Brain microvascular endothelial cell (primary cell): ENCODE results near the gene SLC25A28.

Experiments used
- DNase-seq: peaks from one replicate; pipeline ENCODE4 v3.0.0-alpha.2; 2020
- H3K27ac ChIP-seq: fragments of 250-450 bp; sonication (Bioruptor Pico); 2 replicates; pipeline ENCODE4 v1.5.1; 2020; ENCODE audit warnings: mild to moderate bottlenecking, moderate library complexity
- H3K27me3 ChIP-seq: fragments of 250-450 bp; sonication (Bioruptor Pico); replicated peaks from 2 replicates; pipeline ENCODE4 v1.5.1; 2020; ENCODE audit warnings: mild to moderate bottlenecking
- H3K36me3 ChIP-seq: fragments of 250-450 bp; sonication (Bioruptor Pico); replicated peaks from 2 replicates; pipeline ENCODE4 v1.5.1; 2020; ENCODE audit warnings: mild to moderate bottlenecking
- H3K4me3 ChIP-seq: 2 replicates; pipeline ENCODE4 v1.5.1; 2011; ENCODE audit warnings: low read depth, mild to moderate bottlenecking, control low read depth, low read length, moderate library complexity
- CTCF ChIP-seq: IDR thresholded peaks from 2 replicates; pipeline ENCODE4 v1.5.1; 2011; ENCODE audit warnings: low read depth, mild to moderate bottlenecking, moderate library complexity, low read length, control low read depth, inconsistent platforms; ENCODE audit errors: missing control alignments
- in situ Hi-C: cut with HindIII; loops from 2 replicates; pipeline ENCODE4 v1.10.0; 2017; ENCODE audit warnings: low sequenced_read_pairs, low pct_ligation_motif_present

SLC25A28 gene

GRCh38 chr10:99593312-99593711, 26.9 kb downstream of the SLC25A28 start:
- no peaks in the 10 kb centered on the region for H3K27me3 ChIP-seq
- TF ChIP-seq CTCF = no peak
- in situ Hi-C loops = no loop called here
- H3K36me3 ChIP-seq = no peaks in the 10 kb centered on the region
- no peak overlapping the region for H3K4me3 ChIP-seq
- no peak overlapping the region for H3K27ac ChIP-seq
- DNase-seq = no peak

- H3K27ac ChIP-seq = no peak overlapping the region
- H3K36me3 ChIP-seq = no peaks in the 10 kb centered on the region
- no peak for TF ChIP-seq CTCF
- DNase-seq = no peak
- no peaks in the 10 kb centered on the region for H3K27me3 ChIP-seq
- in situ Hi-C loops = no loop called here
- no peak overlapping the region for H3K4me3 ChIP-seq
Observed at GRCh38 chr10:99590799-99591198, 29.4 kb downstream of the SLC25A28 start.

- in situ Hi-C loops = no loop called here
- Histone ChIP-seq H3K36me3 (no peaks in the 10 kb centered on the region), H3K27ac (no peak overlapping the region), H3K4me3 (no peak overlapping the region), H3K27me3 (no peaks in the 10 kb centered on the region)
- no peak for DNase-seq
- TF ChIP-seq CTCF = no peak
Observed at GRCh38 chr10:99583687-99584086, 36.6 kb downstream of the SLC25A28 start.

GRCh38 chr10:99582255-99582770, 37.9 kb downstream of the SLC25A28 start:
- no peak for TF ChIP-seq CTCF
- no peak overlapping the region for H3K4me3 ChIP-seq
- H3K36me3 ChIP-seq = no peaks in the 10 kb centered on the region
- H3K27me3 ChIP-seq = no peaks in the 10 kb centered on the region
- in situ Hi-C loops = no loop called here
- DNase-seq = no peak
- H3K27ac ChIP-seq = no peak overlapping the region

- no peaks in the 10 kb centered on the region for H3K36me3 ChIP-seq
- DNase-seq = no peak
- in situ Hi-C loops = no loop called here
- no peaks in the 10 kb centered on the region for H3K27me3 ChIP-seq
- no peak overlapping the region for H3K4me3 ChIP-seq
- TF ChIP-seq CTCF = no peak
- no peak overlapping the region for H3K27ac ChIP-seq
Observed at GRCh38 chr10:99579971-99580370, 40.3 kb downstream of the SLC25A28 start.

- no peak for TF ChIP-seq CTCF
- in situ Hi-C loops = no loop called here
- no peak for DNase-seq
- Histone ChIP-seq H3K27ac (no peak overlapping the region), H3K36me3 (no peaks in the 10 kb centered on the region), H3K27me3 (no peaks in the 10 kb centered on the region), H3K4me3 (no peak overlapping the region)
Observed at GRCh38 chr10:99573790-99574189, 46.4 kb downstream of the SLC25A28 start.
